Spleen (tissue), 11 donors: Measurements from ENCODE around the gene TBC1D8. TPM values are rescaled to one million over a fixed set of nuclear protein-coding genes. Genes with fewer than 3 reads are reported as not detected.
A peak's percentile ranks its signal among the peaks of the same experiment; 100 is the strongest.

ENCODE experiments used
- DNase-seq: peaks from one replicate; pipeline ENCODE4 v3.0.0-alpha.2; 2020
- H3K27ac ChIP-seq, 8 donors: fragments of 200-600 bp; sonication (generic) in 7 of 8; 1 replicate in 4 of 8; 2 replicates in 4 of 8; pipeline versions ENCODE4 v1.5.0 to v1.8.0; 2016 to 2021; ENCODE audit warnings: inconsistent platforms in 4 of 8, mild to moderate bottlenecking in 4 of 8, moderate library complexity in 1 of 8
- H3K27me3 ChIP-seq, 7 donors: fragments of 200-600 bp; sonication (generic) in 6 of 7; replicated peaks in 1 of 7; 1 replicate in 4 of 7; 2 replicates in 3 of 7; pipeline versions ENCODE4 v1.5.0 to v1.8.0; 2016 to 2021; ENCODE audit warnings: inconsistent platforms in 3 of 7, mild to moderate bottlenecking in 1 of 7
- H3K36me3 ChIP-seq, 6 donors: fragments of 200-600 bp; sonication (generic) in 5 of 6; 1 replicate in 4 of 6; 2 replicates in 2 of 6; pipeline versions ENCODE4 v1.5.0 to v1.8.0; 2016 to 2021; ENCODE audit warnings: inconsistent platforms in 2 of 6
- H3K4me1 ChIP-seq, 6 donors: fragments of 200-600 bp; sonication (generic) in 5 of 6; 1 replicate in 3 of 6; 2 replicates in 3 of 6; pipeline versions ENCODE4 v1.5.0 to v1.8.0; 2016 to 2021; ENCODE audit warnings: inconsistent platforms in 3 of 6
- H3K4me3 ChIP-seq, 8 donors: fragments of 200-600 bp; sonication (generic) in 7 of 8; 1 replicate in 4 of 8; 2 replicates in 4 of 8; pipeline versions ENCODE4 v1.5.0 to v1.8.0; 2016 to 2021; ENCODE audit warnings: inconsistent platforms in 4 of 8, mild to moderate bottlenecking in 4 of 8, moderate library complexity in 2 of 8
- H3K9me3 ChIP-seq, 8 donors: fragments of 200-600 bp; sonication (generic) in 7 of 8; 1 replicate in 4 of 8; 2 replicates in 4 of 8; pipeline versions ENCODE4 v1.5.0 to v1.8.0; 2016 to 2021; ENCODE audit warnings: inconsistent platforms in 4 of 8
- POLR2A ChIP-seq, 3 donors: fragments of 450-650 bp; IDR thresholded peaks; one replicate each; pipeline ENCODE4 v1.5.1; 2017; ENCODE audit warnings: antibody characterized with exemption in 3 of 3, mild to moderate bottlenecking in 1 of 3
- POLR2AphosphoS5 ChIP-seq, 3 donors: sonication (generic); formaldehyde crosslinking; IDR thresholded peaks; one replicate each; pipeline ENCODE4 v1.5.1; 2017; ENCODE audit warnings: antibody characterized with exemption in 3 of 3
- WGBS, 5 donors: extraction: QIAGEN DNeasy Blood & Tissue Kit in 3 of 5; methylation state at CpG; one replicate each; pipeline versions ENCODE4 v1.1.5 to v1.1.7; 2013 to 2018; 5-methylcytosine and 5-hydroxymethylcytosine counted together
- intact Hi-C: fragments of 100-400 bp; cut with DNase I; formaldehyde crosslinking; loops from one replicate; pipeline ENCODE4 v1.15.0; 2023; ENCODE audit warnings: low total_unique reads
- polyA plus RNA-seq, 3 donors: library from polyadenylated mRNA; stranded (reverse); fragments of 200-250 nt; gene quantifications; one replicate each; pipeline ENCODE4 v1.2.1, GENCODE V29; 2013
- total RNA-seq, 7 donors: library from RNA; depleted of rRNA in 3 of 7; stranded (reverse); fragments of >200 nt in 3 of 7; fragmentation: NEBNext Ultra II Directional in 4 of 7; extraction: Animal tissue kit (Norgen Biotek cat#: 25700) in 4 of 7; gene quantifications; one replicate each; pipeline versions ENCODE4 v1.1.0 to v1.2.1, GENCODE V29; 2016 to 2021
- TF ChIP-seq, protein P1 (sequence below), 11 experiments: fragments of 200-600 bp in 7 of 11; fragments of 450-650 bp in 4 of 11; sonication (generic) in 4 of 11; IDR thresholded peaks in 8 of 11; conservative IDR thresholded peaks in 3 of 11; 1 replicate in 7 of 11; 2 replicates in 4 of 11; pipeline versions ENCODE4 v1.4.0 to v1.8.0; 2016 to 2021; ENCODE audit warnings: antibody characterized with exemption in 11 of 11, inconsistent platforms in 4 of 11, mild to moderate bottlenecking in 1 of 11
- donor health status: healthy with polysubstance abuse.
- donor health status: DM: no; HTN: no; CAD: no; lungs with moderate emphysema.
- donor health status: DM: no; HTN: no; CAD: no.
- donor health status: Bipolar disorder and iron deficiency.
- donor health status: healthy.
- donor health status: DM: no; HTN: no; CAD: no.
- donor health status: DM: yes; HTN: yes; CAD: no.

The TBC1D8 gene
- total and polyA plus RNA-seq, 10 donors = 7.2 to 104 (median 40.5) TPM

DNA sequence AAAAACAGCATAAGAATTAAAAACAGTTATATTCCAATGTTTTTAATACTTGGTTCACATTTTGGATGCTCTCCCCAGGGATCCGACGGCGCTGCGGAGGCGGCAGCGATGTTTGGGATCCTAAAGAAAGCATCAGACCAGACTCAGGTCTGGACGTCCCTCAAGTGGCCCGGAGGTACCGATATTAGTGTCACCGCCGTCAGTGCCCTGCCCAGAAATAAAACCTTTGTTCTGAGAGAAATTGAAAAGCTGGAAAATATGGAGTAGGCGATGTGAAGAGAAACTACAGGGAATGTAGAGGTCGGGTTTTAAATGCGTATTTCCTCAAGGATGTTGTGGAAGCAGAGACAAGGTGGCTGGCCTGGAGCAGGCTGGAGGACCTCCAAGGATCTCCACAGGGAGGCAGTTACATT lies 683 bp upstream of the TBC1D8 start:
- Histone ChIP-seq H3K36me3 (no peaks in the 10 kb centered on the region), H3K4me3 (peak overlapping the region; percentile 28 to 80 (median 67)), H3K4me1 (peaks cover 20 to 69% (median 55%) of the 10 kb centered on the region in 6 donors), H3K9me3 (no peaks in the 10 kb centered on the region), H3K27ac (peak overlapping the region; percentile 64 to 86 (median 82)), H3K27me3 (peaks cover 0 to 27% (median 0%) of the 10 kb centered on the region in 7 donors)
- peak; percentile 78 for DNase-seq
- WGBS, 5 donors = 2% methylated on average over 14 of the region's 14 CpGs
- TF ChIP-seq, protein P1, sequence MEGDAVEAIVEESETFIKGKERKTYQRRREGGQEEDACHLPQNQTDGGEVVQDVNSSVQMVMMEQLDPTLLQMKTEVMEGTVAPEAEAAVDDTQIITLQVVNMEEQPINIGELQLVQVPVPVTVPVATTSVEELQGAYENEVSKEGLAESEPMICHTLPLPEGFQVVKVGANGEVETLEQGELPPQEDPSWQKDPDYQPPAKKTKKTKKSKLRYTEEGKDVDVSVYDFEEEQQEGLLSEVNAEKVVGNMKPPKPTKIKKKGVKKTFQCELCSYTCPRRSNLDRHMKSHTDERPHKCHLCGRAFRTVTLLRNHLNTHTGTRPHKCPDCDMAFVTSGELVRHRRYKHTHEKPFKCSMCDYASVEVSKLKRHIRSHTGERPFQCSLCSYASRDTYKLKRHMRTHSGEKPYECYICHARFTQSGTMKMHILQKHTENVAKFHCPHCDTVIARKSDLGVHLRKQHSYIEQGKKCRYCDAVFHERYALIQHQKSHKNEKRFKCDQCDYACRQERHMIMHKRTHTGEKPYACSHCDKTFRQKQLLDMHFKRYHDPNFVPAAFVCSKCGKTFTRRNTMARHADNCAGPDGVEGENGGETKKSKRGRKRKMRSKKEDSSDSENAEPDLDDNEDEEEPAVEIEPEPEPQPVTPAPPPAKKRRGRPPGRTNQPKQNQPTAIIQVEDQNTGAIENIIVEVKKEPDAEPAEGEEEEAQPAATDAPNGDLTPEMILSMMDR (IDR thresholded peaks at IDR 0.05 in 8 of 11, conservative IDR thresholded peaks at IDR 0.05 in 3 of 11) = no peak
- TF ChIP-seq POLR2AphosphoS5 (IDR thresholded peaks at IDR 0.05) (no peak), POLR2A (IDR thresholded peaks at IDR 0.05) (no peak)
- intact Hi-C loops = no loop called here

DNA sequence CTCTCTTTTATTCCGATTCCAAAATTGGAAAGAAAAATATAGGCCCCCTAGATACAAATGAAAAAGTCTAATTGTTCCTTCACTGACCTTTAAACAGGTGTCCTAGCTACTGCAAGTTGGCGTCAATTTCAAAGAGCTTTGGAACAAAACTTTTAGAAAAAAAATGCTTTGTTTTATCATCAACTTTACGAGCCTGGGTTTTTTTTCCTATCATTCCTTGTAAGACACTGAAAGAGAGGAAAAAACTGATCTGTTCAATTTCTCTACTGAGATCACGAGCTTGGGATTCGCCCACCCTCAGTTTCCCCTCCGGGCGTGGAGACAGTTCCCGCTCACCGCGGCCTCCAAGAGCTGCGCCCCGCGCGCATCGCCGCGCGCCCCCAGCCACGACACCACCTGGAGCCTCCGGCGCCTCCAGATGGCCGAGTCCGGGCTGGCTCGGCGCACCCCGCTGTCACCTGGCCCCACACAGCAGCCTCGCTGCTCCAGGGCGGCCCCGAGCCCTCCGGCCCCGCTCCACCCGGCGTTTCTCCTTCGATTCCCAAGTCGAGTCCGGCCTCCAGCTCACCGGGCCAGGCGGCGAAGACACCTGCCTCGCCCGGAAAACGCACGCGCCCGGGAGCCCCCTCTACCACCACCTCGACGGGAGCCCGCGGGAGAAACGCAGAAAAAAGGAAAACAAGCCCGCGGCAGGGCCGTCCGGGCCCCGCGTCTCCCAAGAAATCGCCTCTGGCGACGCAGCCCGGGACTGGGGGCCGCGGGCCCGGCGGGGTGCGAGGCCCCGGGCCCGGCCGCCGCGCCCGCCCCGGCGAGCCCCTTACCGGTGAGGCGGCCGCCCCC lies 656 bp downstream of the TBC1D8 start:
- Histone ChIP-seq H3K27me3 (peaks cover 0 to 27% (median 0%) of the 10 kb centered on the region in 7 donors), H3K27ac (peak overlapping the region in 7 of 8 donors; percentile 58 to 86 (median 81)), H3K4me3 (peak overlapping the region; percentile 62 to 80 (median 70)), H3K4me1 (peaks cover 20 to 73% (median 55%) of the 10 kb centered on the region in 6 donors), H3K36me3 (no peaks in the 10 kb centered on the region), H3K9me3 (no peaks in the 10 kb centered on the region)
- TF ChIP-seq, protein P1 (IDR thresholded peaks at IDR 0.05 in 8 of 11, conservative IDR thresholded peaks at IDR 0.05 in 3 of 11) = no peak
- TF ChIP-seq POLR2A (IDR thresholded peaks at IDR 0.05) (no peak), POLR2AphosphoS5 (IDR thresholded peaks at IDR 0.05) (no peak)
- intact Hi-C loops = no loop called here
- DNase-seq = peak; percentile 86
- WGBS, 5 donors = 4 to 8% (median 5%) methylated on average over 36 to 76 of the region's 76 CpGs

DNA sequence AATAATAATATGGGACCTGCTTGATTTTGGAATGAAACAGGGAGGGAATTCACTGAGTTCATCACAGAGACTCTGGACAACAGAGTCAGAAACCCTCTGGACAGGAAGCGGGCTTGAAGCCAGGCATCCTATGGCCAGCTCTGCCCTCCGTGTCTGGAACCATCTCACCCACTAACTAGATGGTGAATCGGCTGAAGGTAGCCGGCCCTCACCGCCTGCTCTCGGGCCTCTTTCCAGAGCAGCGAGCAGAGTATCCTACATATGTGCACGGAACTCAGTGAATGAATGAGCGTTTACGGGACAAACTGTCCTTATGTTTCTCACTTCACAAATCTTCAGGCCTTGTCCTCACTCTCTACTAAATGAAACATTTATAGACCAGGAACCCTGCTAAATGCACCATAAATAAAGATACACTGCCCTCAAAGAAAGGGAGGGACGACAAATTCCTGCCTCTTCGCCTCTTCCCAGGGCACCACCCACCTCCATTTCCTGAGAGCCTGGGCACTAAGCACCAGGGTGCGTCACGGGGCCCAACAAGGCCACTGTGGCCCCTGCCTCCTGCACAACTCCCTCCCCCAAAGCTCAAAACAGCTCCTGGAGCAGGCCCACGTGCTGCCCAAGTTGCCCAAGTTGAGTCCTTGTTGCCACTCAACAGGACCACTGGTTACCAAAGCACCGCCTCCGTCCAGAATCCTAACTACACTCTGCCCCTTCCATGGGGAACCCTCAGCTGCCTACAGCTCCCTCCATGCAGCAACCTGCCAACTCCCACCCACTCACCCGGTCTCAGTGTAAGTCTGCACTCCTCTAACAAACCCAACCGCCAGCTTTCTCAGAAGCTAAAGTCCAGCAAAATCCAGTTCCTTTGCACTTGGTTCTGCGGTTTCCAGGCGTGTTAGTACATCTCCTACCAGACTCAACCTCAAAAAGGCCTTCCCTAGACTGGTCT lies 1.7 kb downstream of the TBC1D8 start:
- no peaks in the 10 kb centered on the region for H3K36me3 ChIP-seq
- H3K9me3 ChIP-seq = no peaks in the 10 kb centered on the region
- no peak for DNase-seq
- no peak for TF ChIP-seq POLR2A (IDR thresholded peaks at IDR 0.05)
- TF ChIP-seq, protein P1 (IDR thresholded peaks at IDR 0.05 in 8 of 11, conservative IDR thresholded peaks at IDR 0.05 in 3 of 11) = no peak
- peaks cover 0 to 27% (median 0%) of the 10 kb centered on the region in 7 donors for H3K27me3 ChIP-seq
- peak overlapping the region in 1 of 8 donors; percentile 86 for H3K27ac ChIP-seq
- peak overlapping the region; percentile 62 to 80 (median 70) for H3K4me3 ChIP-seq
- 84 to 88% (median 86%) methylated on average over 21 of the region's 21 CpGs for WGBS, 5 donors
- H3K4me1 ChIP-seq = peaks cover 20 to 71% (median 54%) of the 10 kb centered on the region in 6 donors
- intact Hi-C loops = no loop called here
